Activated CD8-positive, alpha-beta memory T cell treated with anti-CD3 and anti-CD28 coated beads for 48 hours (primary cell): Measurements from ENCODE around the gene RAB6A.
A peak's percentile ranks its signal among the peaks of the same experiment; 100 is the strongest.
"Not testable (repeated sequence)": the region's sequence is repeated elsewhere in the genome, so short reads cannot be mapped to it uniquely, and the experiment has no call there.

Experiments used
- DNase-seq, 3 experiments: peaks; one replicate each; pipeline ENCODE4 v3.0.0-alpha.2; 2020; ENCODE audit warnings: low read depth in 2 of 3, low spot score in 2 of 3

RAB6A gene

GRCh38 chr11:73766763-73767162 lies 5.9 kb upstream of the RAB6A start:
- DNase-seq: no peak

- DNase-seq: no peak
Measured at GRCh38 chr11:73762732-73763131, 1.9 kb upstream of the RAB6A start.

- peak in 1 of 3 experiments; percentile 4 for DNase-seq
Measured at GRCh38 chr11:73761403-73761945, 600 bp upstream of the RAB6A start.

GRCh38 chr11:73760135-73760678 lies 667 bp downstream of the RAB6A start:
- DNase-seq: peak in 1 of 3 experiments; percentile 5

- DNase-seq: peak in 2 of 3 experiments; percentile 1 to 16
Measured at GRCh38 chr11:73759610-73760134, 1.2 kb downstream of the RAB6A start.

- DNase-seq: no peak
Measured at GRCh38 chr11:73758451-73758850, 2.4 kb downstream of the RAB6A start.

- no peak for DNase-seq
Measured at GRCh38 chr11:73757598-73757997, 3.3 kb downstream of the RAB6A start.

GRCh38 chr11:73755670-73756069 lies 5.2 kb downstream of the RAB6A start:
- no peak for DNase-seq

GRCh38 chr11:73753938-73754337 lies 6.9 kb downstream of the RAB6A start:
- DNase-seq: no peak

GRCh38 chr11:73752903-73753302 lies 8.0 kb downstream of the RAB6A start:
- no peak for DNase-seq

GRCh38 chr11:73752216-73752867 lies 8.5 kb downstream of the RAB6A start:
- DNase-seq: no peak

GRCh38 chr11:73750862-73751261 lies 10.0 kb downstream of the RAB6A start:
- DNase-seq: not testable (repeated sequence)

GRCh38 chr11:73750228-73750627 lies 10.6 kb downstream of the RAB6A start:
- no peak for DNase-seq

GRCh38 chr11:73749118-73749517 lies 11.8 kb downstream of the RAB6A start:
- no peak for DNase-seq

- no peak for DNase-seq
Measured at GRCh38 chr11:73748300-73748699, 12.6 kb downstream of the RAB6A start.

GRCh38 chr11:73747762-73748161 lies 13.1 kb downstream of the RAB6A start:
- no peak for DNase-seq

- DNase-seq: no peak
Measured at GRCh38 chr11:73746701-73747100, 14.2 kb downstream of the RAB6A start.

GRCh38 chr11:73743045-73743444 lies 17.8 kb downstream of the RAB6A start:
- no peak for DNase-seq

- not testable (repeated sequence) for DNase-seq
Measured at GRCh38 chr11:73735959-73736358, 24.9 kb downstream of the RAB6A start.

- DNase-seq: no peak
Measured at GRCh38 chr11:73734993-73735392, 25.9 kb downstream of the RAB6A start.

GRCh38 chr11:73734011-73734410 lies 26.9 kb downstream of the RAB6A start:
- not testable (repeated sequence) for DNase-seq

- DNase-seq: not testable (repeated sequence)
Measured at GRCh38 chr11:73732936-73733335, 27.9 kb downstream of the RAB6A start.
